Panc1 (cell line): ENCODE results near the gene KLF6. TPM values are rescaled to one million over a fixed set of nuclear protein-coding genes. Genes with fewer than 3 reads are reported as not detected.
A peak's percentile ranks its signal among the peaks of the same experiment; 100 is the strongest.

Experiments used
- ATAC-seq: fragments of 200-7000 bp; cut with Tn5 transposase; 2 replicates; pipeline ENCODE4 v1.9.1; 2020; ENCODE audit warnings: mild to moderate bottlenecking, moderate library complexity
- BruUV-seq: library from RNA; stranded (reverse); fragments of 400-500 nt; replicated peaks from 2 replicates; lab custom pipeline; 2021; lab: Mats Ljungman, UMichigan
- CTCF ChIA-PET: fragments of 300-600 bp; sonication (Branson Sonifier 250); formaldehyde crosslinking; loops from one replicate; lab custom pipeline; 2022; ENCODE audit warnings: antibody characterized with exemption; lab: Charles Lee
- POLR2A ChIA-PET: fragments of 300-600 bp; sonication (Branson Sonifier 250); formaldehyde crosslinking; loops from one replicate; lab custom pipeline; 2022; ENCODE audit warnings: antibody characterized with exemption; lab: Charles Lee
- DNase-seq: peaks from one replicate; pipeline ENCODE4 v3.0.0-alpha.2; 2010; ENCODE audit warnings: low read depth, low spot score
- H3K27ac ChIP-seq: 2 replicates; pipeline ENCODE4 v1.5.1; 2011; ENCODE audit warnings: mild to moderate bottlenecking, low read length, inconsistent platforms
- H3K27me3 ChIP-seq: fragments of 200-500 bp; sonication (Bioruptor generic); 2 replicates; pipeline ENCODE4 v1.6.0; 2014; ENCODE audit warnings: low read length, inconsistent platforms; ENCODE audit not compliant: control insufficient read depth, insufficient read depth
- H3K36me3 ChIP-seq: fragments of 200-500 bp; sonication (Bioruptor generic); 2 replicates; pipeline ENCODE4 v1.5.1; 2014; ENCODE audit warnings: inconsistent platforms, mild to moderate bottlenecking, low read length, moderate library complexity; ENCODE audit not compliant: control insufficient read depth, insufficient read depth
- H3K4me1 ChIP-seq: 2 replicates; pipeline ENCODE4 v1.5.1; 2011; ENCODE audit warnings: inconsistent platforms, mild to moderate bottlenecking, low read length, moderate library complexity; ENCODE audit not compliant: control insufficient read depth, insufficient read depth
- H3K4me3 ChIP-seq, 2 experiments: 2 replicates each; pipeline ENCODE4 v1.5.1; 2011 to 2012; ENCODE audit warnings: low read depth in 2 of 2, low read length in 2 of 2, mild to moderate bottlenecking in 2 of 2, inconsistent platforms in 1 of 2, moderate library complexity in 1 of 2
- H3K9me3 ChIP-seq: fragments of 200-500 bp; sonication (Bioruptor generic); 2 replicates; pipeline ENCODE4 v1.5.1; 2014; ENCODE audit warnings: low read depth, mild to moderate bottlenecking, inconsistent platforms, low read length, moderate library complexity; ENCODE audit not compliant: control insufficient read depth, insufficient read depth
- POLR2AphosphoS5 ChIP-seq: IDR thresholded peaks from 2 replicates; pipeline ENCODE4 v1.6.1; 2012; ENCODE audit warnings: mild to moderate bottlenecking, low read depth, low read length, moderate library complexity
- SIN3A ChIP-seq: IDR thresholded peaks from 2 replicates; pipeline ENCODE4 v1.6.1; 2012; ENCODE audit warnings: low read depth, mild to moderate bottlenecking, low read length, moderate library complexity, borderline replicate concordance; ENCODE audit not compliant: insufficient read depth
- TCF7L2 ChIP-seq: IDR thresholded peaks from 2 replicates; pipeline ENCODE4 v1.6.1; 2011; ENCODE audit warnings: mild to moderate bottlenecking, low read depth, low read length, inconsistent platforms
- in situ Hi-C: cut with HindIII; loops from 2 replicates; pipeline ENCODE4 v1.10.0; 2016; ENCODE audit warnings: low sequenced_read_pairs, low pct_unique_long_range_greater_than_20kb
- intact Hi-C: fragments of 100-400 bp; cut with micrococcal nuclease; formaldehyde crosslinking; loops from one replicate; pipeline ENCODE4 v1.10.0; 2022; ENCODE audit not compliant: unreplicated experiment
- total RNA-seq: library from RNA; stranded (reverse); gene quantifications from one replicate; pipeline ENCODE4 v1.2.1, GENCODE V29; 2021; ENCODE audit not compliant: unreplicated experiment
- TF ChIP-seq, protein P1 (sequence below), 2 experiments: IDR thresholded peaks; 2 replicates each; pipeline ENCODE4 v1.6.1; 2011 to 2012; ENCODE audit warnings: low read depth in 2 of 2, control low read depth in 1 of 2, low read length in 1 of 2, mild to moderate bottlenecking in 1 of 2, moderate library complexity in 1 of 2; ENCODE audit not compliant: insufficient read depth in 1 of 2
- TF ChIP-seq, protein P2 (sequence below): fragments of 450-650 bp; IDR thresholded peaks from 2 replicates; pipeline ENCODE4 v1.5.1; 2017; ENCODE audit warnings: mild to moderate bottlenecking

Gene KLF6
- total RNA-seq, 1 experiment from 2014 or later: 177 TPM

DNA sequence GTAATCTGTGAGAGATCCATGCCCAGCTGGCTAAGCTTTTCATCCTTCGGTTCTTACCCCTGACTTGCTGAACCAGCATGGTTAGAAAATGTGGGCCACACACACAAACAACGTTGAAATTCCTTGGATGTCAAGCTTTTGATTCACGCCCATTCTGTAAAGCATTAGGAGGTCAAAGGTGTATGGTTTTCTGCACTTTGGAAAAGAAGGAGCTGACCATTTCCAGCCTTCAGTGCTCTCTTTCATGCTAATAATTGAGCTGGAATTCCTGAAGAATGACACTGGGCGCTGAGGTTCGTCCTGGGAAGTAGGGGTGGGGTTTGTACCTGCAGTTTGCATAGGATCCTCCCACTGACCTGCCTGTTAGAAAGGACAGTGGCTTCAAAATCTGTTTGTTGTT is 23.1 kb downstream of the KLF6 start:
- BruUV-seq: no TSS peak
- H3K27ac ChIP-seq: peak overlapping the region; percentile 89
- no peaks in the 10 kb centered on the region for H3K27me3 ChIP-seq
- ATAC-seq (peak; percentile 16; the same call in 1 of the 2 replicates), DNase-seq (peak; percentile 64)
- TF ChIP-seq TCF7L2 (no peak), POLR2AphosphoS5 (no peak)
- TF ChIP-seq, protein P1, sequence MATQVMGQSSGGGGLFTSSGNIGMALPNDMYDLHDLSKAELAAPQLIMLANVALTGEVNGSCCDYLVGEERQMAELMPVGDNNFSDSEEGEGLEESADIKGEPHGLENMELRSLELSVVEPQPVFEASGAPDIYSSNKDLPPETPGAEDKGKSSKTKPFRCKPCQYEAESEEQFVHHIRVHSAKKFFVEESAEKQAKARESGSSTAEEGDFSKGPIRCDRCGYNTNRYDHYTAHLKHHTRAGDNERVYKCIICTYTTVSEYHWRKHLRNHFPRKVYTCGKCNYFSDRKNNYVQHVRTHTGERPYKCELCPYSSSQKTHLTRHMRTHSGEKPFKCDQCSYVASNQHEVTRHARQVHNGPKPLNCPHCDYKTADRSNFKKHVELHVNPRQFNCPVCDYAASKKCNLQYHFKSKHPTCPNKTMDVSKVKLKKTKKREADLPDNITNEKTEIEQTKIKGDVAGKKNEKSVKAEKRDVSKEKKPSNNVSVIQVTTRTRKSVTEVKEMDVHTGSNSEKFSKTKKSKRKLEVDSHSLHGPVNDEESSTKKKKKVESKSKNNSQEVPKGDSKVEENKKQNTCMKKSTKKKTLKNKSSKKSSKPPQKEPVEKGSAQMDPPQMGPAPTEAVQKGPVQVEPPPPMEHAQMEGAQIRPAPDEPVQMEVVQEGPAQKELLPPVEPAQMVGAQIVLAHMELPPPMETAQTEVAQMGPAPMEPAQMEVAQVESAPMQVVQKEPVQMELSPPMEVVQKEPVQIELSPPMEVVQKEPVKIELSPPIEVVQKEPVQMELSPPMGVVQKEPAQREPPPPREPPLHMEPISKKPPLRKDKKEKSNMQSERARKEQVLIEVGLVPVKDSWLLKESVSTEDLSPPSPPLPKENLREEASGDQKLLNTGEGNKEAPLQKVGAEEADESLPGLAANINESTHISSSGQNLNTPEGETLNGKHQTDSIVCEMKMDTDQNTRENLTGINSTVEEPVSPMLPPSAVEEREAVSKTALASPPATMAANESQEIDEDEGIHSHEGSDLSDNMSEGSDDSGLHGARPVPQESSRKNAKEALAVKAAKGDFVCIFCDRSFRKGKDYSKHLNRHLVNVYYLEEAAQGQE (IDR thresholded peaks at IDR 0.05; ENCODE audit: insufficient read depth in 1 of 2, low read depth in 2 of 2, low read length in 1 of 2): no peak
- TF ChIP-seq, protein P2, sequence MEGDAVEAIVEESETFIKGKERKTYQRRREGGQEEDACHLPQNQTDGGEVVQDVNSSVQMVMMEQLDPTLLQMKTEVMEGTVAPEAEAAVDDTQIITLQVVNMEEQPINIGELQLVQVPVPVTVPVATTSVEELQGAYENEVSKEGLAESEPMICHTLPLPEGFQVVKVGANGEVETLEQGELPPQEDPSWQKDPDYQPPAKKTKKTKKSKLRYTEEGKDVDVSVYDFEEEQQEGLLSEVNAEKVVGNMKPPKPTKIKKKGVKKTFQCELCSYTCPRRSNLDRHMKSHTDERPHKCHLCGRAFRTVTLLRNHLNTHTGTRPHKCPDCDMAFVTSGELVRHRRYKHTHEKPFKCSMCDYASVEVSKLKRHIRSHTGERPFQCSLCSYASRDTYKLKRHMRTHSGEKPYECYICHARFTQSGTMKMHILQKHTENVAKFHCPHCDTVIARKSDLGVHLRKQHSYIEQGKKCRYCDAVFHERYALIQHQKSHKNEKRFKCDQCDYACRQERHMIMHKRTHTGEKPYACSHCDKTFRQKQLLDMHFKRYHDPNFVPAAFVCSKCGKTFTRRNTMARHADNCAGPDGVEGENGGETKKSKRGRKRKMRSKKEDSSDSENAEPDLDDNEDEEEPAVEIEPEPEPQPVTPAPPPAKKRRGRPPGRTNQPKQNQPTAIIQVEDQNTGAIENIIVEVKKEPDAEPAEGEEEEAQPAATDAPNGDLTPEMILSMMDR: no peak
- in situ Hi-C loops: no loop called here
- H3K9me3 ChIP-seq: no peaks in the 10 kb centered on the region
- CTCF ChIA-PET: no interaction called here
- no peak overlapping the region for H3K4me3 ChIP-seq
- H3K4me1 ChIP-seq: peaks cover 67% of the 10 kb centered on the region
- intact Hi-C loops: loop anchor here (5.0 kb wide), 1 partner anchor 295 kb away; no protein-coding TSS in a partner anchor
- H3K36me3 ChIP-seq: no peaks in the 10 kb centered on the region
- POLR2A ChIA-PET: interaction anchor here (0.6 kb wide), 1 partner anchor 11 kb away, joined by 3 read pairs; no protein-coding TSS in a partner anchor

DNA sequence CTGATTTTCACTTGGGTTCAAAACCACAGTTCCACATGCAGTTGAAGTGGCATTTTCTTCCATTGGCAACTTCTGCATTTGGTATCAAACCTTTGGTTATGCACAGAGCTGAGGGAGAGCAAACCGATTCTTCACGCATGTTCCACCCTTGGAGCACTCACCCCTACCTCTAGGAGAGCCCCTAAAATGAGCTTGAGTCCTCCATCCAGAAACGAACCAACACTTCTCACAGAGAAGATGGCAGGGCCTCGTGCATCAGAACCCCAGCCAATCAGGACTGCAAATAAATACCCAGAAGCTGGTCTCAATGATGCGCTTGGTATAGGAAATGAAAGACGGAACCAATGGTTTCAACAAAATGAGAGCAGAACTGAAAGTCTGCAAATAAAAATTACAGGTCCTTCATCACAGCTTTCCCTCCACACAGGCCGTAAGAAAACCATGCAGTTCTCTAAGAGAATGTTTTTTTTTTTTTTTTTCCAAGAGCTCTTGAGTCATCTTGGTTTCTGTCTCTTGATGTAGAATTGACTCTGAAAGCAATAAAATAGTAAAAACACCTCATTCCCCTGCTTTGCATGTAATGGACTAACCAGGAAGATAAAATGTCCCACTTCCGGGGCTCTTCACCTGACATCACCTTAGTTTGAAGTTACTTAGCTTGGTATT is 23.9 kb downstream of the KLF6 start:
- ChIA-PET CTCF (no interaction called here), POLR2A (interaction anchor here (0.6 kb wide), 1 partner anchor 11 kb away, joined by 3 read pairs; no protein-coding TSS in a partner anchor)
- in situ Hi-C loops: no loop called here
- Histone ChIP-seq H3K9me3 (no peaks in the 10 kb centered on the region), H3K27me3 (no peaks in the 10 kb centered on the region), H3K4me1 (peaks cover 70% of the 10 kb centered on the region), H3K36me3 (no peaks in the 10 kb centered on the region), H3K4me3 (no peak overlapping the region), H3K27ac (peak overlapping the region; percentile 89)
- intact Hi-C loops: loop anchor here (5.0 kb wide), 1 partner anchor 294 kb away; no protein-coding TSS in a partner anchor
- DNase-seq (no peak), ATAC-seq (no peak)
- no TSS peak for BruUV-seq
- TF ChIP-seq, protein P2: no peak
- TF ChIP-seq SIN3A (no peak), TCF7L2 (no peak), POLR2AphosphoS5 (no peak)
- TF ChIP-seq, protein P1 (IDR thresholded peaks at IDR 0.05; ENCODE audit: insufficient read depth in 1 of 2, low read depth in 2 of 2, low read length in 1 of 2): no peak
